GM19455 (cell line): ENCODE data around the gene PLEKHD1.
"Not testable (repeated sequence)": the region's sequence is repeated elsewhere in the genome, so short reads cannot be mapped to it uniquely, and the experiment has no call there.

Experiments
- ATAC-seq: cut with Tn5 transposase; IDR thresholded peaks from one replicate; pipeline ENCODE4 v1.9.1; 2021; ENCODE audit not compliant: unreplicated experiment

Gene PLEKHD1

GRCh38 chr14:69481815-69482568 lies 2.5 kb upstream of the PLEKHD1 start:
- ATAC-seq, result peak; percentile 91

GRCh38 chr14:69483765-69484443 lies 624 bp upstream of the PLEKHD1 start:
- no peak for ATAC-seq

- no peak for ATAC-seq
Observed at GRCh38 chr14:69485315-69485660, 760 bp downstream of the PLEKHD1 start.

GRCh38 chr14:69485701-69486100 lies 1.2 kb downstream of the PLEKHD1 start:
- ATAC-seq, result no peak

- no peak for ATAC-seq
Observed at GRCh38 chr14:69487226-69487625, 2.7 kb downstream of the PLEKHD1 start.

- no peak for ATAC-seq
Observed at GRCh38 chr14:69487771-69488170, 3.2 kb downstream of the PLEKHD1 start.

GRCh38 chr14:69489495-69489894 lies 5.0 kb downstream of the PLEKHD1 start:
- ATAC-seq, result no peak

GRCh38 chr14:69490219-69490918 lies 5.8 kb downstream of the PLEKHD1 start:
- no peak for ATAC-seq

GRCh38 chr14:69491193-69491592 lies 6.7 kb downstream of the PLEKHD1 start:
- no peak for ATAC-seq

GRCh38 chr14:69493038-69493437 lies 8.5 kb downstream of the PLEKHD1 start:
- ATAC-seq, result no peak

GRCh38 chr14:69493791-69494190 lies 9.3 kb downstream of the PLEKHD1 start:
- ATAC-seq, result no peak

- ATAC-seq, result no peak
Observed at GRCh38 chr14:69495341-69495921, 10.9 kb downstream of the PLEKHD1 start.

GRCh38 chr14:69497866-69498265 lies 13.3 kb downstream of the PLEKHD1 start:
- ATAC-seq, result not testable (repeated sequence)

- ATAC-seq, result not testable (repeated sequence)
Observed at GRCh38 chr14:69498286-69498685, 13.8 kb downstream of the PLEKHD1 start.

GRCh38 chr14:69499436-69499835 lies 14.9 kb downstream of the PLEKHD1 start:
- ATAC-seq, result no peak

- ATAC-seq, result no peak
Observed at GRCh38 chr14:69500096-69500495, 15.6 kb downstream of the PLEKHD1 start.

GRCh38 chr14:69500736-69501135 lies 16.2 kb downstream of the PLEKHD1 start:
- no peak for ATAC-seq

- ATAC-seq, result no peak
Observed at GRCh38 chr14:69501423-69501838, 16.9 kb downstream of the PLEKHD1 start.

- ATAC-seq, result no peak
Observed at GRCh38 chr14:69504775-69505174, 20.2 kb downstream of the PLEKHD1 start.

GRCh38 chr14:69505338-69506240 lies 21.1 kb downstream of the PLEKHD1 start:
- no peak for ATAC-seq

GRCh38 chr14:69506241-69506595 lies 21.7 kb downstream of the PLEKHD1 start:
- no peak for ATAC-seq
